H1 (cell line): ENCODE data around the gene ABHD12. TPM values are rescaled to one million over a fixed set of nuclear protein-coding genes. Genes with fewer than 3 reads are reported as not detected.

Source experiments
- CEBPB ChIP-seq: IDR thresholded peaks from 2 replicates; pipeline ENCODE4 v1.6.1; 2012; ENCODE audit warnings: low read depth, low read length
- CTBP2 ChIP-seq: IDR thresholded peaks from 2 replicates; pipeline ENCODE4 v1.7.0; 2011; ENCODE audit warnings: borderline replicate concordance, mild to moderate bottlenecking, moderate library complexity, mixed read lengths, low read length; ENCODE audit not compliant: insufficient read depth, insufficient read length
- EZH2 ChIP-seq: fragments of 200-600 bp; sonication (generic); IDR thresholded peaks from 2 replicates; pipeline ENCODE4 v1.7.1; 2012; ENCODE audit warnings: low read depth, mild to moderate bottlenecking, moderate library complexity, low read length, inconsistent platforms; ENCODE audit not compliant: severe bottlenecking
- HDAC6 ChIP-seq: IDR thresholded peaks from one replicate; pipeline ENCODE4 v1.7.1; 2012; ENCODE audit warnings: low read depth, mild to moderate bottlenecking, inconsistent platforms, low read length, moderate library complexity
- NANOG ChIP-seq: IDR thresholded peaks from 2 replicates; pipeline ENCODE4 v1.6.1; 2011; ENCODE audit warnings: low read length, low read depth, mild to moderate bottlenecking, inconsistent platforms; ENCODE audit not compliant: insufficient read depth, poor library complexity, severe bottlenecking
- SP2 ChIP-seq: IDR thresholded peaks from 2 replicates; pipeline ENCODE4 v1.6.1; 2012; ENCODE audit warnings: mild to moderate bottlenecking, low read length, inconsistent platforms
- SP4 ChIP-seq: IDR thresholded peaks from 2 replicates; pipeline ENCODE4 v1.6.1; 2012; ENCODE audit warnings: low read length, inconsistent platforms
- polyA plus RNA-seq, 7 experiments: library from polyadenylated mRNA; depleted of rRNA in 3 of 7; stranded (reverse) in 5 of 7; unstranded in 2 of 7; fragments of >200 nt in 5 of 7; fragments of 200-250 nt in 2 of 7; gene quantifications; 1 replicate in 5 of 7; 2 replicates in 1 of 7; 4 replicates in 1 of 7; pipeline versions ENCODE4 v1.2.1 to v1.2.3, GENCODE V29; 2011 to 2013; ENCODE audit warnings: missing spikeins in 2 of 7, mixed read lengths in 2 of 7
- total RNA-seq: library from RNA; stranded (reverse); fragmentation: NEBNext Ultra II Directional; extraction: Animal tissue kit (Norgen Biotek cat#: 25700); gene quantifications from 2 replicates; pipeline ENCODE4 v1.2.1, GENCODE V29; 2021
- TF ChIP-seq, protein P1 (sequence below): fragments of 300-600 bp; sonication (generic); IDR thresholded peaks from 2 replicates; pipeline ENCODE4 v1.7.1; 2012; ENCODE audit warnings: low read length, moderate library complexity, mild to moderate bottlenecking, inconsistent platforms; ENCODE audit not compliant: insufficient replicate concordance
- TF ChIP-seq, protein P2 (sequence below), 3 experiments: IDR thresholded peaks; 1 replicate in 2 of 3; 2 replicates in 1 of 3; pipeline versions ENCODE4 v1.5.1 to v1.6.1; 2011; ENCODE audit warnings: low read length in 3 of 3, mild to moderate bottlenecking in 3 of 3, inconsistent platforms in 2 of 3, low read depth in 1 of 3, moderate library complexity in 1 of 3; ENCODE audit not compliant: insufficient read depth in 1 of 3; ENCODE audit errors: control extremely low read depth in 1 of 3

ABHD12 gene
- total and polyA plus RNA-seq, 2 of the 8 experiments (the other 6 are each of a cell fraction or from before 2014, with no cell fraction given), result 31.3 to 59.5 TPM

DNA sequence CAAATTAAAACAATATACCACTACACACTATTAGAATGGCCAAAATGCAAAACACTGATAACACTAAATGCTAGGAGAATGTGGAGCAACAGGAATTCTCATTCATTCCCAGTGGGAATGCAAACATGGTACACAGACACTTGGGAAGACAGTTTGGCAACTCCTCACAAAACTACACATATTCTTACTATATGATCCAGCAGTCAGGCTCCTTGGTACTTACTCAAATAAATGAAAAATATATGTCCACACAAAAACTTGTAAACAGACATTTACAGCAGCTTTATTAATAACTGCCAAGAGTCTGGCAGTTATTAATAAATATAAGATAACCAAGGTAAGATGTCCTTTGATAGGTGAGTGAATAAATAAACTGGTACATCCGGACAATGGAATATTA is 44.9 kb downstream of the ABHD12 start (continued):
- TF ChIP-seq, protein P1, sequence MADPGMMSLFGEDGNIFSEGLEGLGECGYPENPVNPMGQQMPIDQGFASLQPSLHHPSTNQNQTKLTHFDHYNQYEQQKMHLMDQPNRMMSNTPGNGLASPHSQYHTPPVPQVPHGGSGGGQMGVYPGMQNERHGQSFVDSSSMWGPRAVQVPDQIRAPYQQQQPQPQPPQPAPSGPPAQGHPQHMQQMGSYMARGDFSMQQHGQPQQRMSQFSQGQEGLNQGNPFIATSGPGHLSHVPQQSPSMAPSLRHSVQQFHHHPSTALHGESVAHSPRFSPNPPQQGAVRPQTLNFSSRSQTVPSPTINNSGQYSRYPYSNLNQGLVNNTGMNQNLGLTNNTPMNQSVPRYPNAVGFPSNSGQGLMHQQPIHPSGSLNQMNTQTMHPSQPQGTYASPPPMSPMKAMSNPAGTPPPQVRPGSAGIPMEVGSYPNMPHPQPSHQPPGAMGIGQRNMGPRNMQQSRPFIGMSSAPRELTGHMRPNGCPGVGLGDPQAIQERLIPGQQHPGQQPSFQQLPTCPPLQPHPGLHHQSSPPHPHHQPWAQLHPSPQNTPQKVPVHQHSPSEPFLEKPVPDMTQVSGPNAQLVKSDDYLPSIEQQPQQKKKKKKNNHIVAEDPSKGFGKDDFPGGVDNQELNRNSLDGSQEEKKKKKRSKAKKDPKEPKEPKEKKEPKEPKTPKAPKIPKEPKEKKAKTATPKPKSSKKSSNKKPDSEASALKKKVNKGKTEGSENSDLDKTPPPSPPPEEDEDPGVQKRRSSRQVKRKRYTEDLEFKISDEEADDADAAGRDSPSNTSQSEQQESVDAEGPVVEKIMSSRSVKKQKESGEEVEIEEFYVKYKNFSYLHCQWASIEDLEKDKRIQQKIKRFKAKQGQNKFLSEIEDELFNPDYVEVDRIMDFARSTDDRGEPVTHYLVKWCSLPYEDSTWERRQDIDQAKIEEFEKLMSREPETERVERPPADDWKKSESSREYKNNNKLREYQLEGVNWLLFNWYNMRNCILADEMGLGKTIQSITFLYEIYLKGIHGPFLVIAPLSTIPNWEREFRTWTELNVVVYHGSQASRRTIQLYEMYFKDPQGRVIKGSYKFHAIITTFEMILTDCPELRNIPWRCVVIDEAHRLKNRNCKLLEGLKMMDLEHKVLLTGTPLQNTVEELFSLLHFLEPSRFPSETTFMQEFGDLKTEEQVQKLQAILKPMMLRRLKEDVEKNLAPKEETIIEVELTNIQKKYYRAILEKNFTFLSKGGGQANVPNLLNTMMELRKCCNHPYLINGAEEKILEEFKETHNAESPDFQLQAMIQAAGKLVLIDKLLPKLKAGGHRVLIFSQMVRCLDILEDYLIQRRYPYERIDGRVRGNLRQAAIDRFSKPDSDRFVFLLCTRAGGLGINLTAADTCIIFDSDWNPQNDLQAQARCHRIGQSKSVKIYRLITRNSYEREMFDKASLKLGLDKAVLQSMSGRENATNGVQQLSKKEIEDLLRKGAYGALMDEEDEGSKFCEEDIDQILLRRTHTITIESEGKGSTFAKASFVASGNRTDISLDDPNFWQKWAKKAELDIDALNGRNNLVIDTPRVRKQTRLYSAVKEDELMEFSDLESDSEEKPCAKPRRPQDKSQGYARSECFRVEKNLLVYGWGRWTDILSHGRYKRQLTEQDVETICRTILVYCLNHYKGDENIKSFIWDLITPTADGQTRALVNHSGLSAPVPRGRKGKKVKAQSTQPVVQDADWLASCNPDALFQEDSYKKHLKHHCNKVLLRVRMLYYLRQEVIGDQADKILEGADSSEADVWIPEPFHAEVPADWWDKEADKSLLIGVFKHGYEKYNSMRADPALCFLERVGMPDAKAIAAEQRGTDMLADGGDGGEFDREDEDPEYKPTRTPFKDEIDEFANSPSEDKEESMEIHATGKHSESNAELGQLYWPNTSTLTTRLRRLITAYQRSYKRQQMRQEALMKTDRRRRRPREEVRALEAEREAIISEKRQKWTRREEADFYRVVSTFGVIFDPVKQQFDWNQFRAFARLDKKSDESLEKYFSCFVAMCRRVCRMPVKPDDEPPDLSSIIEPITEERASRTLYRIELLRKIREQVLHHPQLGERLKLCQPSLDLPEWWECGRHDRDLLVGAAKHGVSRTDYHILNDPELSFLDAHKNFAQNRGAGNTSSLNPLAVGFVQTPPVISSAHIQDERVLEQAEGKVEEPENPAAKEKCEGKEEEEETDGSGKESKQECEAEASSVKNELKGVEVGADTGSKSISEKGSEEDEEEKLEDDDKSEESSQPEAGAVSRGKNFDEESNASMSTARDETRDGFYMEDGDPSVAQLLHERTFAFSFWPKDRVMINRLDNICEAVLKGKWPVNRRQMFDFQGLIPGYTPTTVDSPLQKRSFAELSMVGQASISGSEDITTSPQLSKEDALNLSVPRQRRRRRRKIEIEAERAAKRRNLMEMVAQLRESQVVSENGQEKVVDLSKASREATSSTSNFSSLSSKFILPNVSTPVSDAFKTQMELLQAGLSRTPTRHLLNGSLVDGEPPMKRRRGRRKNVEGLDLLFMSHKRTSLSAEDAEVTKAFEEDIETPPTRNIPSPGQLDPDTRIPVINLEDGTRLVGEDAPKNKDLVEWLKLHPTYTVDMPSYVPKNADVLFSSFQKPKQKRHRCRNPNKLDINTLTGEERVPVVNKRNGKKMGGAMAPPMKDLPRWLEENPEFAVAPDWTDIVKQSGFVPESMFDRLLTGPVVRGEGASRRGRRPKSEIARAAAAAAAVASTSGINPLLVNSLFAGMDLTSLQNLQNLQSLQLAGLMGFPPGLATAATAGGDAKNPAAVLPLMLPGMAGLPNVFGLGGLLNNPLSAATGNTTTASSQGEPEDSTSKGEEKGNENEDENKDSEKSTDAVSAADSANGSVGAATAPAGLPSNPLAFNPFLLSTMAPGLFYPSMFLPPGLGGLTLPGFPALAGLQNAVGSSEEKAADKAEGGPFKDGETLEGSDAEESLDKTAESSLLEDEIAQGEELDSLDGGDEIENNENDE, result no peak
- no peak for TF ChIP-seq CEBPB
- no peak for TF ChIP-seq EZH2
- no peak for TF ChIP-seq SP2
- TF ChIP-seq, protein P2, sequence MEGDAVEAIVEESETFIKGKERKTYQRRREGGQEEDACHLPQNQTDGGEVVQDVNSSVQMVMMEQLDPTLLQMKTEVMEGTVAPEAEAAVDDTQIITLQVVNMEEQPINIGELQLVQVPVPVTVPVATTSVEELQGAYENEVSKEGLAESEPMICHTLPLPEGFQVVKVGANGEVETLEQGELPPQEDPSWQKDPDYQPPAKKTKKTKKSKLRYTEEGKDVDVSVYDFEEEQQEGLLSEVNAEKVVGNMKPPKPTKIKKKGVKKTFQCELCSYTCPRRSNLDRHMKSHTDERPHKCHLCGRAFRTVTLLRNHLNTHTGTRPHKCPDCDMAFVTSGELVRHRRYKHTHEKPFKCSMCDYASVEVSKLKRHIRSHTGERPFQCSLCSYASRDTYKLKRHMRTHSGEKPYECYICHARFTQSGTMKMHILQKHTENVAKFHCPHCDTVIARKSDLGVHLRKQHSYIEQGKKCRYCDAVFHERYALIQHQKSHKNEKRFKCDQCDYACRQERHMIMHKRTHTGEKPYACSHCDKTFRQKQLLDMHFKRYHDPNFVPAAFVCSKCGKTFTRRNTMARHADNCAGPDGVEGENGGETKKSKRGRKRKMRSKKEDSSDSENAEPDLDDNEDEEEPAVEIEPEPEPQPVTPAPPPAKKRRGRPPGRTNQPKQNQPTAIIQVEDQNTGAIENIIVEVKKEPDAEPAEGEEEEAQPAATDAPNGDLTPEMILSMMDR (IDR thresholded peaks at IDR 0.05; ENCODE audit: control extremely low read depth in 1 of 3, insufficient read depth in 1 of 3, low read depth in 1 of 3, low read length in 3 of 3), result no peak
- no peak for TF ChIP-seq SP4
- TF ChIP-seq CTBP2, result no peak
- TF ChIP-seq NANOG, result no peak
- TF ChIP-seq HDAC6, result no peak
